Amygdala (tissue), 56 donors: ENCODE data around the gene PDE9A.
"Not testable (repeated sequence)": the region's sequence is repeated elsewhere in the genome, so short reads cannot be mapped to it uniquely, and the experiment has no call there.

Experiments
- DNase-seq, 56 donors: peaks; one replicate each; lab custom pipeline; 2025; lab: John Stamatoyannopoulos, UW

The PDE9A gene

GRCh38 chr21:42653231-42654061, at the start of gene PDE9A:
PDE9A (plus strand) TSS chr21:42653621; CDS start chr21:42653815, 194 bp downstream.
- peak in 9 of 56 donors; percentile 41 to 65 (median 52) for DNase-seq

GRCh38 chr21:42607102-42607501, 46.3 kb upstream of the PDE9A start:
- DNase-seq, result no peak

- no peak for DNase-seq
Observed at GRCh38 chr21:42607525-42608102, 45.8 kb upstream of the PDE9A start.

GRCh38 chr21:42608446-42608845, 45.0 kb upstream of the PDE9A start:
- DNase-seq, result no peak

- DNase-seq, result no peak
Observed at GRCh38 chr21:42609811-42610210, 43.6 kb upstream of the PDE9A start.

GRCh38 chr21:42611852-42612251, 41.6 kb upstream of the PDE9A start:
- no peak for DNase-seq

- DNase-seq, result no peak
Observed at GRCh38 chr21:42612390-42612789, 41.0 kb upstream of the PDE9A start.

GRCh38 chr21:42613756-42614155, 39.7 kb upstream of the PDE9A start:
- DNase-seq, result no peak

GRCh38 chr21:42614396-42614795, 39.0 kb upstream of the PDE9A start:
- DNase-seq, result no peak

- DNase-seq, result no peak
Observed at GRCh38 chr21:42614811-42615351, 38.5 kb upstream of the PDE9A start.

- not testable (repeated sequence) for DNase-seq
Observed at GRCh38 chr21:42615377-42615776, 38.0 kb upstream of the PDE9A start.

GRCh38 chr21:42615924-42616323, 37.5 kb upstream of the PDE9A start:
- DNase-seq, result no peak

- no peak for DNase-seq
Observed at GRCh38 chr21:42616446-42616845, 37.0 kb upstream of the PDE9A start.

- no peak for DNase-seq
Observed at GRCh38 chr21:42616941-42617340, 36.5 kb upstream of the PDE9A start.

- DNase-seq, result no peak
Observed at GRCh38 chr21:42617486-42617885, 35.9 kb upstream of the PDE9A start.

GRCh38 chr21:42618707-42619102, 34.7 kb upstream of the PDE9A start:
- no peak for DNase-seq

- no peak for DNase-seq
Observed at GRCh38 chr21:42619166-42619565, 34.3 kb upstream of the PDE9A start.

- no peak for DNase-seq
Observed at GRCh38 chr21:42619841-42620240, 33.6 kb upstream of the PDE9A start.

- DNase-seq, result no peak
Observed at GRCh38 chr21:42621166-42621818, 32.1 kb upstream of the PDE9A start.

GRCh38 chr21:42621819-42622177, 31.6 kb upstream of the PDE9A start:
- DNase-seq, result peak in 12 of 56 donors; percentile 11 to 54 (median 30)

- peak in 1 of 56 donors; percentile 21 for DNase-seq
Observed at GRCh38 chr21:42622284-42622683, 31.1 kb upstream of the PDE9A start.
